CD4-positive, alpha-beta T cell treated with Interleukin-15 for 1 hour (primary cell): ENCODE measurements around the gene CTPS2.

ENCODE experiments used
- DNase-seq: peaks from one replicate; pipeline ENCODE4 v3.0.0-alpha.2; 2020

Gene CTPS2

DNA sequence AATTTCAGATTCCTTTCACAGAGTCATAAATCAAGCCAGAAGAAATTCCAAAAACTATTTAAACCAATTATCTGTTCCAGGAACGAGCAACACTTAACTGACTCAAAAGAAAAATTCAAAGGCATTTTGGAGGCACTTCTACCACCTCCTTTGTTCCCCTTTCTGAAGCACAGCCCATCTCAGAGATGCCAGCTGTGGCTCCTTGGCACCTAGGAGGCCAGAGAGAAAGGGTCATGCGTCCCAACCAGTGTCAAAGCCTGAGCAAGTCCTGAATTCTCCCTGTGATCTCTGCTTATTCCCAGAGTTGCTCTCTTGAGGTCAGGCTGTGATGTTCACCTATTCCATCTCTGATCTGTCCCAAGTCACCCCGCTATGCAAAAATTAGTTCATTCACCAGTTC lies 167.5 kb downstream of the CTPS2 start:
- no peak for DNase-seq
